Astrocyte of the cerebellum (primary cell): Measurements from ENCODE around the gene UBE2G2.

Experiments used
- DNase-seq: peaks from one replicate; pipeline ENCODE4 v3.0.0-alpha.2; 2011; ENCODE audit warnings: low read depth
- H3K4me3 ChIP-seq: 2 replicates; pipeline ENCODE4 v1.5.1; 2011; ENCODE audit warnings: mild to moderate bottlenecking, low read depth, low read length, moderate library complexity
- CTCF ChIP-seq: IDR thresholded peaks from 2 replicates; pipeline ENCODE4 v1.5.1; 2012; ENCODE audit warnings: low read length, low read depth, moderate library complexity, mild to moderate bottlenecking; ENCODE audit errors: missing control alignments
- in situ Hi-C: cut with HindIII; loops from 2 replicates; pipeline ENCODE4 v1.10.0; 2017; ENCODE audit warnings: low sequenced_read_pairs

The UBE2G2 gene

DNA sequence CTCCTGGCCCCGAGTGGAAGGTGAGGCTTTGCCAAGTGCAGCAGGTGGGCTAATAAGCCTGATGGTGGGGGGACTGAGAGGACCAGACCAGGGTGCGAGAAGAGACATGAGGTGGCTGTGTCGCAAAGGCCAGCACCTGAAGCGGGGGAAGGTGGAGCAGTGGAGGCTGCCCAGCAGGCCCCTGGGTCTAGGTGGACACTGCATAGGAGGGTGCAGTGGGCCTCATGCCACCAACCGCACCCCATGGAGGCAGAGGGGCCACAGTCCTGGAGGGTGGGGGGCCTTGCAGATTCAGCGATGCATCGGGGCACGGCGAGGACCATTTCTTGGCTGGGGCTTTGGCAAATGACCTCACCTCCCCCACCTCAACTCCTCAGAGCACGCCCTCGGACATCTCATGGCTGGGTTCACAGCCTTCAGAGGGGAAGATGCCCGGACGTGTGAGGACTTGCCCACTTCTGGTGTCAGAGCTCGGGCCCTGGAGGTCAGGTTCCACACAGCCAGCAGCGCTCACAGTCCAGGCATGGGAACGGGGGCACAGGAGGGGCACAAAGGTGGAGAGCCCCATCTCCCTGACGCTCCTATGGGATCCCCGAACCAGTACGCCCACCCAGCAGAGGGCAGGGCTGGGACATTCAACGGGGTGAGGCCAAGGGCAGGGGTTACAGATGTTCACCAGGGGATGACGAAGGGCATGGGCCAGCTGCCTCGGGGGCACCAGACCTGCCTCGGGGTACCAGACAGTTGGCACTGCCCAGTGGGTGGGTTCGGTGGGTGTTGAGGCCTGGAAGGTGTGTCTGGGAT lies 35.4 kb downstream of the UBE2G2 start:
- no peak for TF ChIP-seq CTCF
- no peak for DNase-seq
- in situ Hi-C loops, result no loop called here
- no peak overlapping the region for H3K4me3 ChIP-seq

DNA sequence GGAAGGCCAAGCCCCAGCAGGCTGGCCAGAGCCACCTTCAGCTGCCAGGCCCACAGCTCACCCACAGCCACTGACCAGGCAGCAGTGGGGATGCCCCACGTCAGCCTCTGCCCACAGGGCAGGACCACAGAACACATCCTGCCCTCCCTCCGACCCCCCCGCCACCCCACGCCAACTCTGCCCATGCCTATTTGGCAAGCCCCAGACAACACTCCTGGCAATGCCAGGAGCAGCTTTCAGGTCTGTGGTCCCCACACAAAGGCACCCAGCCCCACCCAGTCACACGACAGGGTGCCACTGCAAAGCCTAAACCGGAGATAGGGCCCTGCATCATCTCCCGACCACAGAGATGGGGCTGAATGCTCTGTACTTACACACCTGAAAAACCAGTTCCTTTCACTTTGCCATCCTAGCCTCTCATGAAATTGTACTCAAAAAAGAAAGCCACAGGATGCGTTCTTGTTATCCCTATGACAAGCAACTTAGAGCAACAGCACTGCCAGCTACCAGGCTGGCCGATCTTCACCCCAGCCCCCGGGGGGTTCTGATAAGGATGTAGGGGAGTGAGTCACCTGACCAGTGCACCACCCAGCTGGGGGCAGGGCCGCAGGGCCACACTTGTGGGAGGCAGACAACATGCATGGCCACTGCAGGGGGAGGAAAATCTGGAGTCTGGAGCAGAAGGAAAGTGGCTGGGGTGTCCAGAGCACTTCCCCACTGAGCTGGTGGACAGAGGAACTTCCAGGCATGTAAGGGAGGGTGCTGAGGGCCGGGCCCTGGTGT lies 36.2 kb downstream of the UBE2G2 start:
- TF ChIP-seq CTCF, result no peak
- DNase-seq, result no peak
- H3K4me3 ChIP-seq, result no peak overlapping the region
- in situ Hi-C loops, result no loop called here

- no peak for DNase-seq
- H3K4me3 ChIP-seq, result no peak overlapping the region
- TF ChIP-seq CTCF, result no peak
- in situ Hi-C loops, result no loop called here
Observed at GRCh38 chr21:44764319-44765230, 37.0 kb downstream of the UBE2G2 start.

DNA sequence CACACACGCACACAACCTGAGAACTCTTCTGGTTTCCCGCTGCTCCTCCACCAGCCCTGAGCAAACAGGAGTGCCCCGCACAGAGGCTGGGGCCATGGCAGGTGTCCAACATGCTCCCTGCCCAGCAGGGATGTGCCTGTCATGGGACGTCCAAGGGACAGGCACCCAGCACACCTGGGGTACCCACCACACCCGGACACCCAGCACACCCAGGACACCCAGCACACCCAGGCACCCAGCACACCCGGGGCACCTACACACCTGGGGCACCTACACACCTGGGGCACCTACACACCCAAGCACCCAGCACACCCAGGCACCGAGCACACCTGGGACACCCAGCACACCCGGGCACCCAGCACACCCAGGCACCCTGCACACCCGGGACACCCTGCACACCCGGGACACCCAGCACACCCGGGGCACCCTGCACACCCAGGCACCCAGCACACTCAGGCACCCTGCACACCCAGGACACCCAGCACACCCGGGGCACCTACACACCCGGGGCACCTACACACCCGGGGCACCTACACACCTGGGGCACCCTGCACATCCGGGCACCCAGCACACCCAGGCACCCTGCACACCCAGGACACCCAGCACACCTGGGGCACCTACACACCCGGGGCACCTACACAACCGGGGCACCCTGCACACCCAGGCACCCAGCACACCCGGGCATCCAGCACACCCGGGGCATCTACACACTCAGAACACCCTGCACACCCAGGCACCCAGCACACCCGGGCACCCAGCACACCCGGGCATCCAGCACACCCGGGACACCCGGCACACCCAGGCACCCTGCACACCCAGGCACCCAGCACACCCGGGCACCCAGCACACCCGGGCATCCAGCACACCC lies 37.9 kb downstream of the UBE2G2 start:
- DNase-seq, result no peak
- in situ Hi-C loops, result no loop called here
- no peak overlapping the region for H3K4me3 ChIP-seq
- no peak for TF ChIP-seq CTCF

DNA sequence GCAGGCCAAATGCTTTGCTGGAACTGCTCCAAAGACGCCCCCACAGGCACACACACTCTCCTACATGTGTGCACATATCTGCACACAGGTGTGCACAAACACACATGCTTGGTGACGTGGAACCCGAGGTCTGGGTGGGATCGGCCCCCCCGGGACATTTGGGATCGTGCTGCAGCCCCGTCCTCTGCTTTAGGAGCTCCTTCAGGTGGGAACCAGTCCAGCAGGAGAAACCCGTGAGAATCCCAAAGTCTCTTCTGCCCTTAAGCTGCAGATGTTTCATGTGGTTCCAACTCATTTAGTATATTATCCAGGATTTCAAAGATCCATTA lies 38.6 kb downstream of the UBE2G2 start:
- TF ChIP-seq CTCF, result no peak
- in situ Hi-C loops, result no loop called here
- DNase-seq, result no peak
- H3K4me3 ChIP-seq, result no peak overlapping the region
